ENCODE data around the gene DMKN. TPM values are rescaled to one million over a fixed set of nuclear protein-coding genes. Genes with fewer than 3 reads are reported as not detected.

DMKN gene
- total and polyA plus RNA-seq, 2 donors (not counting 1 experiment from before 2014, with no cell fraction given), result 2.8 to 14.2 TPM

DNA sequence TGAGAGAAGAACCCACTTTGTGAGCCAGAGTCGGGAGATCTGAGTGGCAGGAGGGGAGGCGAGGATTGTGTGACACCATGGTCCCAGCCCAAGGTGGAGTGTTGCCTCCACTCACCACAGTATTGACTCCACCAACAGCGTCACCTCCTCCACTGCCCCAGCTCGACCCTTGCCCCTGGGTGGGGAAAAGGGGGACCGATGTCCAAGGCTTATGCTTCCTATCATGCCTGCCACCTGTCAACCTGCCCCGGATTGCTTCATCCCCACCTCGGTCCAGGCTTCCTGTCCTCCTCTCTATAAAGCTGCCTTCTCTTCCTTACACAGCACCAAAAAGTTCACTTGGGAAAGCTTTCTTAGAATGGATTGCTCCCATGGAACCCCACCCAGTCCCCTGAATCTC, 7.4 kb downstream of the DMKN start:
- Histone ChIP-seq H2AFZ (ENCODE audit: low read length) (no peak overlapping the region), H3K9ac (ENCODE audit: insufficient read depth, low read length) (no peak overlapping the region)
- DNase-seq (ENCODE audit: low read depth in 2 of 2), result no peak

DNA sequence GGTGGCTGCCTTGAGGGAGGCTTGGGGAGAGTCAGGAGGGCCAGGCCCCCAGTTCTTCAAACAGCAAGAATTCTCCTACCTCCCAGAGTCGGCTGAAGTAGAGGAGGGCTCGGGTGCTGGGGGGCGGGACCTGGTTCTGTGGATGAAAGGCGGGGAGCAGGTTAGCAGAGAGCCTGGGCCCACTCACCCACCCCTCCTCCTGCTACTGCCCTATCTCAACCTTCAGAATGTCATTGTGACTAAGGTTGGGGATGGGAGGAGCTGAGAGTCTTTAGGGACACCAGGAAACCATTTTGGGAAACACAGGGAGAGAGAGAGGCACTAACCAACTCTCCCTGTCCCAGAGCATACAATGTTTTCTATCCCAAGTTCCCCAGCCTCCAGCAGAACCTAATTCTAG, 10.7 kb downstream of the DMKN start:
- Histone ChIP-seq H3K9ac (ENCODE audit: insufficient read depth, low read length) (no peak overlapping the region), H3K27me3 (ENCODE audit: control insufficient read depth, insufficient read depth, low read length) (peaks cover 17% of the 10 kb centered on the region), H3K4me1 (ENCODE audit: control insufficient read depth, extremely low read depth, insufficient read depth, low read length) (no peaks in the 10 kb centered on the region), H3K4me2 (ENCODE audit: extremely low read depth, insufficient read depth, low read length) (no peak overlapping the region), H3K9me3 (ENCODE audit: control insufficient read depth, insufficient read depth, low read depth, low read length) (no peaks in the 10 kb centered on the region), H3K4me3 (replicated peaks in 1 of 4; ENCODE audit: control extremely low read depth in 1 of 4, insufficient read depth in 1 of 4, low read depth in 3 of 4, low read length in 4 of 4) (no peak overlapping the region), H4K20me1 (ENCODE audit: control insufficient read depth, extremely low read depth, insufficient read depth, low read length) (no peaks in the 10 kb centered on the region), H3K79me2 (ENCODE audit: control insufficient read depth, insufficient read depth, low read length) (no peaks in the 10 kb centered on the region), H2AFZ (ENCODE audit: low read length) (no peak overlapping the region), H3K27ac (ENCODE audit: insufficient read depth, low read length) (no peak overlapping the region), H3K36me3 (ENCODE audit: control insufficient read depth, insufficient read depth, low read length) (no peaks in the 10 kb centered on the region)
- TF ChIP-seq, protein P1, sequence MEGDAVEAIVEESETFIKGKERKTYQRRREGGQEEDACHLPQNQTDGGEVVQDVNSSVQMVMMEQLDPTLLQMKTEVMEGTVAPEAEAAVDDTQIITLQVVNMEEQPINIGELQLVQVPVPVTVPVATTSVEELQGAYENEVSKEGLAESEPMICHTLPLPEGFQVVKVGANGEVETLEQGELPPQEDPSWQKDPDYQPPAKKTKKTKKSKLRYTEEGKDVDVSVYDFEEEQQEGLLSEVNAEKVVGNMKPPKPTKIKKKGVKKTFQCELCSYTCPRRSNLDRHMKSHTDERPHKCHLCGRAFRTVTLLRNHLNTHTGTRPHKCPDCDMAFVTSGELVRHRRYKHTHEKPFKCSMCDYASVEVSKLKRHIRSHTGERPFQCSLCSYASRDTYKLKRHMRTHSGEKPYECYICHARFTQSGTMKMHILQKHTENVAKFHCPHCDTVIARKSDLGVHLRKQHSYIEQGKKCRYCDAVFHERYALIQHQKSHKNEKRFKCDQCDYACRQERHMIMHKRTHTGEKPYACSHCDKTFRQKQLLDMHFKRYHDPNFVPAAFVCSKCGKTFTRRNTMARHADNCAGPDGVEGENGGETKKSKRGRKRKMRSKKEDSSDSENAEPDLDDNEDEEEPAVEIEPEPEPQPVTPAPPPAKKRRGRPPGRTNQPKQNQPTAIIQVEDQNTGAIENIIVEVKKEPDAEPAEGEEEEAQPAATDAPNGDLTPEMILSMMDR (conservative IDR thresholded peaks at IDR 0.05 in 1 of 2, IDR thresholded peaks at IDR 0.05 in 1 of 2; ENCODE audit: low read depth in 1 of 2, low read length in 2 of 2), result no peak
- TF ChIP-seq EZH2 (IDR thresholded peaks at IDR 0.05; ENCODE audit: low read length, missing control alignments), result no peak
- no peak for DNase-seq (ENCODE audit: low read depth in 2 of 2)

More for the DNA sequence above, 7.4 kb downstream of the DMKN start:
- Histone ChIP-seq H3K27ac (ENCODE audit: insufficient read depth, low read length) (no peak overlapping the region), H3K27me3 (ENCODE audit: control insufficient read depth, insufficient read depth, low read length) (peaks cover 32% of the 10 kb centered on the region), H4K20me1 (ENCODE audit: control insufficient read depth, extremely low read depth, insufficient read depth, low read length) (no peaks in the 10 kb centered on the region), H3K4me3 (replicated peaks in 1 of 4; ENCODE audit: control extremely low read depth in 1 of 4, insufficient read depth in 1 of 4, low read depth in 3 of 4, low read length in 4 of 4) (no peak overlapping the region), H3K4me2 (ENCODE audit: extremely low read depth, insufficient read depth, low read length) (no peak overlapping the region), H3K4me1 (ENCODE audit: control insufficient read depth, extremely low read depth, insufficient read depth, low read length) (peaks cover 4% of the 10 kb centered on the region), H3K79me2 (ENCODE audit: control insufficient read depth, insufficient read depth, low read length) (no peaks in the 10 kb centered on the region), H3K9me3 (ENCODE audit: control insufficient read depth, insufficient read depth, low read depth, low read length) (no peaks in the 10 kb centered on the region), H3K36me3 (ENCODE audit: control insufficient read depth, insufficient read depth, low read length) (no peaks in the 10 kb centered on the region)
- TF ChIP-seq EZH2 (IDR thresholded peaks at IDR 0.05; ENCODE audit: low read length, missing control alignments), result no peak
- TF ChIP-seq, protein P1 (conservative IDR thresholded peaks at IDR 0.05 in 1 of 2, IDR thresholded peaks at IDR 0.05 in 1 of 2; ENCODE audit: low read depth in 1 of 2, low read length in 2 of 2), result no peak

DNA sequence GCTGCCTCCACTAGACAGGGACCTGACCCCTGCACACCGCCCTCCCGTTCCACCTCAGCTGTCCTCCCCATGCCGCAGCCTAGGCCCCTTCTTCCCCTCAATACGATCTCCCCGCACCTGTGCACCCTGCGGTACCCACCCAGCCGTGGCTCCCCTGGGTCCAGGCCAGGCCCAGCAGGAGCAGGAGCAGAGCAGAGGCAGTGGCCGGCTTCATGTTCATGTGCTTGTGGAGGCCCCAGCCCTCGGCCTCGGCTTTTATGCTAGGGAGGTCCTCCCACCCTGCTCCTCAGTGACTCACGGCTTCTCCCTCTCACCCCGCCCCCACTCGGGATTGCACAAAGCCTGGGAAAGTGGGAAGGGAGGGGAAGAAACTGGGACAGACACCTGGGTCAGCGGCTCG, 11.8 kb downstream of the DMKN start:
- DNase-seq (ENCODE audit: low read depth in 2 of 2), result peak in 1 of 2 donors; percentile 9
- H3K79me2 ChIP-seq (ENCODE audit: control insufficient read depth, insufficient read depth, low read length), result no peaks in the 10 kb centered on the region
- H3K4me1 ChIP-seq (ENCODE audit: control insufficient read depth, extremely low read depth, insufficient read depth, low read length), result no peaks in the 10 kb centered on the region
- H4K20me1 ChIP-seq (ENCODE audit: control insufficient read depth, extremely low read depth, insufficient read depth, low read length), result no peaks in the 10 kb centered on the region
- no peak overlapping the region for H3K4me3 ChIP-seq (replicated peaks in 1 of 4; ENCODE audit: control extremely low read depth in 1 of 4, insufficient read depth in 1 of 4, low read depth in 3 of 4, low read length in 4 of 4)
- H3K27me3 ChIP-seq (ENCODE audit: control insufficient read depth, insufficient read depth, low read length), result peaks cover 11% of the 10 kb centered on the region
- H3K9me3 ChIP-seq (ENCODE audit: control insufficient read depth, insufficient read depth, low read depth, low read length), result no peaks in the 10 kb centered on the region
- no peaks in the 10 kb centered on the region for H3K36me3 ChIP-seq (ENCODE audit: control insufficient read depth, insufficient read depth, low read length)
- no peak overlapping the region for H3K9ac ChIP-seq (ENCODE audit: insufficient read depth, low read length)
- H3K27ac ChIP-seq (ENCODE audit: insufficient read depth, low read length), result no peak overlapping the region
- no peak overlapping the region for H3K4me2 ChIP-seq (ENCODE audit: extremely low read depth, insufficient read depth, low read length)
- no peak for TF ChIP-seq EZH2 (IDR thresholded peaks at IDR 0.05; ENCODE audit: low read length, missing control alignments)
- TF ChIP-seq, protein P1 (conservative IDR thresholded peaks at IDR 0.05 in 1 of 2, IDR thresholded peaks at IDR 0.05 in 1 of 2; ENCODE audit: low read depth in 1 of 2, low read length in 2 of 2), result no peak
- H2AFZ ChIP-seq (ENCODE audit: low read length), result no peak overlapping the region
